Measurements from ENCODE around the gene PCBP3. TPM values are rescaled to one million over a fixed set of nuclear protein-coding genes. Genes with fewer than 3 reads are reported as not detected.

The PCBP3 gene
- polyA plus RNA-seq, 4 donors = 1.2 to 2.2 (median 1.5) TPM

DNA sequence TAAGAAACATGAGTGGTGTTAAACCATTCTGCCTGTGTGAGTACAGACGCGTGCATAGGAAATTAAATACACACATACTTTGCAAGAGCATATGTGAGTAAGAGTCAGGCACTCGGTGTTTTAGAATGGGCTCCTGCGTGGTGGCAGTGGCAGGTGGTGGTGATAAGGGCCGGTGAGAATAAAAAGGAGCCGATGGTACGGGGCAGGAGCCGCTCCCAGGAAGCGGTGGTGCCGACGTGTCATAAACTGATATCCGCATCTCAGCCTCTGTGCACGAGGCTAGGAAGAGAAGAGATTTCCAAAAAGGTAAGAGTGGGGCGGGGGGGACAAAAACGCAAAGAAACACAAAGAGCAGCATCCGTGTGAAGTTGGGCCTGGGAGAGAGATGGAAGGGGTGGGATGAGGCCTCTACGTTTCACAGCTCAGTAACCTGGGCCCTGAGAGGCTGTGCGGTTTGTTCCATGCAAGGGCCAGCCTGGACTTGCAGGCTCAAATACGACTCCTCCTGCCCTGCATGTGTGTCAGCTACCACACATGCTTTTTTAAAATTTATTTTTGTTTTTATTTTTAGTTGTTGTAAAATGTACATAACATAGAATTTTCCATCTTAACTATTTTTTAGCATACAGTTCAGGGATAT is 210.3 kb downstream of the PCBP3 start:
- DNase-seq (ENCODE audit: low read depth in 4 of 4, low spot score in 3 of 4) = no peak

DNA sequence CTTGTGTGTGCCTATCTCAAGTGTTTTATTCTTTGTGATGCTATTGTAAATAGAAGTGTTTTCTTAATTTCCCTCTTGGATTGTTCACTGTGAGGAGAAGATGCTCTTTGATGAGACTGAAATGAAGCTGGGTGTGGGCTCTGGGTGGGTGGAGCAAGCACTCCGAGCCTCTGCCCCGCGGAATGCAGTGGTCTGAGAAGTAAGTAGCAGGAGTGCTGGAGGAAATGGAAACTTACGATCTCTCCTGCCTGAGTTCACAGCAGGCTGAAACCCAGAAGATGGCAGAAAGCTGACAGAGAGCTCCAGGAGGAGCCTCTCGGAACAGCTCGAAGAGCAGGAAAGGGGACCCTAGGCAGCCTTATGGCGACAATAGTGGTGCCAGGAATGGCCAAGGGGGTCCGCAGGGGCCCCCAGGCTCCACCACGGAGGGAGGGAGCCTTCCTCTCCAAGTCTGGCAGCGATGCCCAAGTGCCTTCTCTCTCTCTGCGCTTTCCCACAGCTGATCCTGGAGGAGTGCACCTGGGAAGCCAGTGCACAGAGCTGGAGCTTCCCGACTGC is 211.2 kb downstream of the PCBP3 start:
- no peak for DNase-seq (ENCODE audit: low read depth in 4 of 4, low spot score in 3 of 4)

DNA sequence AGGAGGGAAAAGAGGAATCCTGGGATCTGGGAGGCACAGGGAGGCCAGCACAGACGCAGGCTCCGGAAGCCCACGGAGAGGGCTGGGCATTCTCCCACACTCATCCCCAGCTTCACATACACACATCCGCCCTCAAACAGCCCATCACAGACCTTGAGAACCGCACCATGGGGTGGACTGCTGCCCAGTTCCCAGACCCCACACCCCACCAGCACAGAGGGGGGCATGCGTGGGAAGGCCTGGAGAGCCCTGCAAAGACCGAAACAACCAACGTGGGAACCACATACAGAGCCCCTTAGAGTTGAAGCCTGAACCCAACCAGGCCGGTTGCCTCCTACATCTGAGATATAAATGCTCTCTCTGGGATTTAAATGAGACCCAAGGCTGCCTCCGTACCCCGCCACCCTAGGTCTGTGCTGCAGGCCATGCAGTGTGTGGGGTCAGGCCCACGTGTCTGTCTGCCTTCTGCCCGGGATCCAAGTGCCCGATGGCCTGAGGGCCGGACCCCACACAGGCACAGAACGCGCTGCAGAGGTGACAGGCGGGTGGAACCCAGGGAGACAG is 211.8 kb downstream of the PCBP3 start:
- DNase-seq (ENCODE audit: low read depth in 4 of 4, low spot score in 3 of 4) = no peak

- DNase-seq (ENCODE audit: low read depth in 4 of 4, low spot score in 3 of 4) = no peak
Measured at GRCh38 chr21:45856442-45856841, 212.9 kb downstream of the PCBP3 start.

GRCh38 chr21:45856906-45857305 is 213.4 kb downstream of the PCBP3 start:
- DNase-seq (ENCODE audit: low read depth in 4 of 4, low spot score in 3 of 4) = no peak

GRCh38 chr21:45857761-45858160 is 214.2 kb downstream of the PCBP3 start:
- no peak for DNase-seq (ENCODE audit: low read depth in 4 of 4, low spot score in 3 of 4)

GRCh38 chr21:45858180-45858579 is 214.7 kb downstream of the PCBP3 start:
- DNase-seq (ENCODE audit: low read depth in 4 of 4, low spot score in 3 of 4) = no peak

- DNase-seq (ENCODE audit: low read depth in 4 of 4, low spot score in 3 of 4) = no peak
Measured at GRCh38 chr21:45859041-45859761, 215.7 kb downstream of the PCBP3 start.

DNA sequence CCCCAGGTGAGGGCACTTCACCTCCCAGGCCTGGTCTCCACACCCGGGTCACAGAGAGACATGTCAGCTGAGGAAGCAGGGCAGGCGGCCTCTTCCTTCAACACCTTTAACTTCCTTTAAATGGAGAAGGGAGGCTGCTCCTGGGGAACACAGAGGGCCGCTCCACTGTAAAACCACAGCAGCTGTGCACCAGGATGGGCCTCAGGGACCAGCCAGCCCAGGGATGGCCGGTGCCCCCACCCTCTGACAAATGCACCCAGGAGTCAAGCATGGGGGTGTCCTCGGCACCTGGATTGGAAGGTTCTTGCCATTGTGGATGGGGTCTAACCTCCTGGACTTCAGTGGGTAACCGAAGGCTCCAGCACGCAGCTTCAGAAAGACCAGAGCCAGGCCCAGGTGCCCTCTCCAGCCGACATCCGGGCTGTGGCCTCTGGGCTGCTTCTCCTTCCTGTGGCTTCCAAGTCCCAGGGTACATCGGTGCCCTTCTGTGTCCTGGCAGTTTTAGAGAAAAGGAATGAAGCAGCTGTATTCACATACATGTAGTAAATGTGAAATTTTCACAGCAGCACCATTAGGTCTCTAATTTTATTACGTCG is 216.3 kb downstream of the PCBP3 start:
- no peak for DNase-seq (ENCODE audit: low read depth in 4 of 4, low spot score in 3 of 4)

GRCh38 chr21:45860493-45861155 is 217.1 kb downstream of the PCBP3 start:
- no peak for DNase-seq (ENCODE audit: low read depth in 4 of 4, low spot score in 3 of 4)

GRCh38 chr21:45861156-45861870 is 217.8 kb downstream of the PCBP3 start:
- DNase-seq (ENCODE audit: low read depth in 4 of 4, low spot score in 3 of 4) = no peak

DNA sequence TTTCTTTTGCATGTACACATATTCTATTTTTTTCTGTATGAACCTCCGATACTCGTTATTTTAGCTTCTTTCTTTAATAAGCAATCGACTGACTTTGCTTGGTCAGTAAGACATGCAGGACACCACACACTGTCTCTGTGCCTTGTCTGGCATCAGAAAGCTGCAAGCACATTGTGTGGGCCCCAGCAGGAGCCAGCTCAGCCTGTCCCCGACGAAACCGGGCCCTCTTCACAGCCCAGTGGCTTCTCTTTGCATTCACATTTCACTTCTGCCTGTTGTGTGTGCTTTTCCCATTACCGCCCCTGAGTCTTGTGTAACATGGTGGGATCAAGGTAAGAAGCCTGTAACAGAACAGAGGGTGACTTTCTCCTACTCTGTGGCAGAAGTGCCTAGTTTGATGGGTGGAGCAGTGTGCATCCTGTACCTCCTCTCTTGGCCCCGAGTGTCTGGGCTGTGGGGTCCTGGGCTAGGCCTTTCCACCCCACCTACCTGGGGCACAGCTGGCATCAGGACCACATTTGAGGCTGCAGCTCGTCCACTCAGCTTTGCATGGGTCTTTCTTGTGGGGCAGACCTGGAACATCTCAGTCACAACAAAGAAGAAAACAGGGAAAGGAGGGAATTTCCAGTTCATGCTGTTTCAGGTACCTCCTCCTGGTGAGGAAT is 219.2 kb downstream of the PCBP3 start:
- no peak for DNase-seq (ENCODE audit: low read depth in 4 of 4, low spot score in 3 of 4)

- no peak for DNase-seq (ENCODE audit: low read depth in 4 of 4, low spot score in 3 of 4)
Measured at GRCh38 chr21:45863267-45863666, 219.7 kb downstream of the PCBP3 start.

DNA sequence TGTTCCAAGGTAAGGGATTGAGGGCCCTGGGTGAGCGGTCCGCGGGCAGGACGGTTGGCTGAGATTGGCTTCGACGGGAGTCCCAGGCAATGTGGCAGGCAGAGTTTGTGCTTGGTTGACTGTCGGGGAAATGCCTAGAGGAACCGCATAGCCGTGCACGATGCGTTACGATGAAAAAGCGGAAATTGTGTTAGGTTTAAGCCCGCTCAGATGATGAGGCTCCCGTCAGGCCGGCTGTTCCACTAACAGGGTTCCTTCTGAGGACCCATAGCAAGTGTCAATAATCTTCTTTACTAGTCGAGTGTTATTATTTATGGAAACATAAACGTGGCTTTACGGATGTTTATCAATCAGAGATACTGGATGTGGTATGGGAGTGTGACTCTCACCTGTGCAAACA is 220.2 kb downstream of the PCBP3 start:
- DNase-seq (ENCODE audit: low read depth in 4 of 4, low spot score in 3 of 4) = no peak

- no peak for DNase-seq (ENCODE audit: low read depth in 4 of 4, low spot score in 3 of 4)
Measured at GRCh38 chr21:45864436-45864835, 220.9 kb downstream of the PCBP3 start.

DNA sequence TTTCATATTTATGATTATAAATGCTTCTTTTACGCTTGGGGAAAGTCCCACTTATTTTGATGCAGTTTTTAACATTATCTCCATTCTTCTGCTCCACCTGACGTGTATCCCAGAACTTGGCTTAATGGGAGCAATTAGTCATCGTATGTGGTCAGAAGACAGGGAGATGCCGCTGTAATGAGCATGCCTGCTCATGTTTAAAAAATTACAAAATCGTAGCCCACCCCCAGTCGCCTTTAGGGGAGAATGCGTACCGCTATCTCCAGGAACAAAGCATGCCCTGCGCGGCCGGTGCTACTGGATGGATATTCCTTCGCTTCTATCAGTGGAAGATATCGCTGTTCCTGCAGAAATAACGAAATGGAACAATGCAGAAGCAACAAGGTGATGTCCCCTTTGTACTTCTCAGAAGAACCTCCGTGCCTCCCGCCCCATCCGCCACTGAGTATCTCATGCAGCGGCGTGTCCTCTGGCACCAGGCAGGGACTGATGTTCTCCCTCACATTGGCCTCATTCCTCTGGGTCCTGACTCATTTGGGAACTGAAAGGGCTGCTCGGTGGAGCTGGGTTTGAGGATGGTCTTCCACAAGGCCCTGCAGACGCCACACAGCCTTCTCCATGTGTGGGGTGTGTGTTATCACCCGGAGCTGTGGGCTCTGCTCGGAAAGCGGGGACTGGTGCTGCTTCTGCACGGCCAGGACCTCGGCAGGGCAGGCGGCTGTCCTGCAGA is 221.7 kb downstream of the PCBP3 start:
- DNase-seq (ENCODE audit: low read depth in 4 of 4, low spot score in 3 of 4) = no peak

DNA sequence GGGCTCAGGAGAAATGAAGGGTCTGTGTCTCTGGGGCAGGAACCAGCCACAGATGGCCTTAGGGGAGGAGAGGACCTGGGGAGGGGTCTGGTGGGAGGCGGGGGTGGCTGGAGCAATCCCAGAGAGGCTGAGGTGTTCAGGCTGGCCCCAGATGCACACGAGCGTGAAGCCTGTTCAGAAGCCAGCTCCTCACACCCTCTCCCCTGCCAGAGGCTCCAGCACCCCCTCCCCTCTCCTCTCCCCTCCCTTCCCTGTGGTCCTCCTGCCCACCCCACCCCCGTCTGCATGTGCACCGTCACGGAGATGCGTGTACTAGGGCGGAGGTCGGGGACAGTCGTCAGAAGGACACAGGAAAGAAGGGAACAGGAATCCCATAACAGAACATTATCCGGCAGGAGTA is 223.0 kb downstream of the PCBP3 start:
- no peak for DNase-seq (ENCODE audit: low read depth in 4 of 4, low spot score in 3 of 4)

DNA sequence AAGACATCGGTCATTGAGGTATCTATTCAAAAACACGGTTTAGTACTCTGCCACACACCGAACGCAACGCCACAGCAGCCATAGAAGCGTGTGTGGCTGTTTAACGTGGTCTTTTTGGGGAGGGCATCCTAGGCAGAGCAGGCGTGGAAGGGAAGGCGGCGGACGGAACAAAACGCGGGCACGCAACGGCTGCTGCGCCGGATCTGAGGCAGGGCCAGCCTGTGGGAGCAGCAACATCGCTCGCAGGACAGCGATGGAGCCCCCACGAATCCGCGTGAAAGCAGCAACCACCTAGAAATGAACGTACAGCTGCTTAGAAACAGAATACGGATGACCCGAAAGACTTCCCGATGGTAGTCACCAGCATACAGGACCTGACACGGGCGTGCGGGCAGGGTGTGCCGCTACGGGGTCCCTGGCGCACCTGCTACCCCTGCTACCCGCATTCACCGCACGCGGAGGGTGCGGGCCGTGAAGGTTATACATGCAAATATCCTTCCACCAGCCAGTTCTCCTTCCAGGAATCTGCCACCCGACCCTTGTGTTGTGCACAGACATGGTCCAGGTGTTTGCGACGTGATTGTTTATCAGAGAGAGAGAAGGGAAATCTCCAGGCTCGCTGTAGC is 223.6 kb downstream of the PCBP3 start:
- DNase-seq (ENCODE audit: low read depth in 4 of 4, low spot score in 3 of 4) = no peak

DNA sequence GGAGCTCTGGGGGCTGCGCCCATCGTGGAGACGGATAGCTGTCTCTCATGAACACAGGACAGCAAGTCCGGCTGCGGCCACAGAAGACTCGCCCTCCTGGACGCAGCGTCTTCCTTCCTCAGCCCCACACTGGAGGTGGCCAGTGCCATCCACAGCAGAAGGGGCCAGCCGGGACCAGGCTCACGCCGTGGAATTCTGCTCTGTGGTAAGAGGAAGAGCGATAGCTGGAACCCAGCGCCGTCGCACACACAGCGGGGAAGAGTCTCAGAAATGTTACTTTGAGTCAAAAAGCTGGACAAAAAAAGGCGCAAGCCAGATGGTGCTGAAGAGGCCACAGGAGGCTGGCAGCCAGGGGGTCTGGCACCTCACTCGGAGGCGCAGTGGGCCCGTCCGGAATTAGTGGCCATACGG is 224.2 kb downstream of the PCBP3 start:
- DNase-seq (ENCODE audit: low read depth in 4 of 4, low spot score in 3 of 4) = no peak
